ENCODE measurements around the gene SPACDR.

Gene SPACDR

DNA sequence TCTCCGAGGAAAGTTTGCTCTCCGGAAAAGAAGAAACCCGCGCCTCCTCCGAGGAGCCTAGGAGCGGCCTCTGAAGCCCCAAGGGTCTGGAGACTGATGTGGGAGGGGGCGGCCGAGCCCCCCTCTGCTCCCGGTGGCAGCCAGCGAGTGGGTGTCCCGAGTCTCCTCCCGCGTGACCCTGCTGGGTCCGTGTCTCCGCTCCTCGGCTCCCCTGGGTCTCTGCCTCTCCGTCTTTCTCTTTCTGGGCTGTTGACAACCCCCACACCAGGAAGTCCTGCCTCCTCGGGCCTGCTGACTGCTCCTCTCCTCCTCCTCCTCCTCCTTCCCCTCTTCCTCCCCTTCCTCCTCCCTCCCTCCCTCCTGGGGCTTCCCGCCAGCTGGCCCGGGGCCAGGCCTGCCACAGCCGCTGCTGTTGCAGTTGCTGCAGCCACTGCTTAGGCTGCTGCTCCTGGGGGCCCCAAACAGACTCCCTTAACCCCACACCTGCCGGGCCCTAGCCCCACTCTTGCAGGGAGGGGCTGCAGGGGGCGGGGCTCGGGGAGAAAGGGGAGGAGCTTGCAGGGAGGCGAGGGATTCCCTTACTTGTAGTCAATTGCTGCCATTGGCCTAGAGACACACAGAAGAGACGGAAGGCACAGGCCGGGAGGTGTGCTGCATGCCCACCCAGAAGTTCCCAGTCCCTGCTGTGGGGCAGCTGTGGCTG, 15.0 kb upstream of the SPACDR start, which contains the start of gene TSC22D4:
Gene TSC22D4 (minus strand): TSS at position 257 of the 703 bp plus-strand sequence. CDS start 1,176 bp downstream, outside the sequence.
- Mint-ChIP-seq H3K9me3 (no peaks in the 10 kb centered on the region), H3K4me1 (peaks cover 29% of the 10 kb centered on the region), H3K27me3 (no peaks in the 10 kb centered on the region), H3K4me3 (peak within 1 kb of the TSS; percentile 92), H3K27ac (peak within 1 kb of the TSS; percentile 88), H3K36me3 (peaks cover 9% of the 10 kb centered on the region)
- DNase-seq (ENCODE audit: low spot score in 2 of 2) (peak; percentile 76 to 77), ATAC-seq (ENCODE audit: low read depth) (peak; percentile 72)

DNA sequence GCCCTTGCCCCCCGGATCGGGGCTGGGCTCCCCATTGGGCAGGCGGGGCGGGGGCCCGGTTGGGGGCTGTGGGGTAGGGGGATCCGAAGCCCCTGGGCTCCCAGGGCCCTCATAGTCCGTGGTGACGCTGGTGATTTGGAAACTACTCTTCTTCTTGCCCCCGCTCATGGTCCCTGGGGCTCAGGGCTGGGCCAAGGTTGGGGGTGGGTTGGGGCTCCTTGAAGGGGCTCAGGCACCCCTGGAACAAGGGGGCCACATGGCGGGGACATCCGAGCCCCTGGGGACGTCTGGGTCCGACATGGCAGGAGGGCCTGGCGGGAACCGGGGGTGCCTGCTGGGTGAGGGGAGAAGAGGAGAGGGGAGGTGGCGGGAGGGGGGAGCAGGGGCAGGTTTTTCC, 13.8 kb upstream of the SPACDR start:
- Mint-ChIP-seq H3K36me3 (peaks cover 10% of the 10 kb centered on the region), H3K4me1 (peaks cover 34% of the 10 kb centered on the region), H3K4me3 (peak overlapping the region; percentile 92), H3K9me3 (no peaks in the 10 kb centered on the region), H3K27ac (peak overlapping the region; percentile 88), H3K27me3 (no peaks in the 10 kb centered on the region)
- ATAC-seq (ENCODE audit: low read depth) (no peak), DNase-seq (ENCODE audit: low spot score in 2 of 2) (no peak)

DNA sequence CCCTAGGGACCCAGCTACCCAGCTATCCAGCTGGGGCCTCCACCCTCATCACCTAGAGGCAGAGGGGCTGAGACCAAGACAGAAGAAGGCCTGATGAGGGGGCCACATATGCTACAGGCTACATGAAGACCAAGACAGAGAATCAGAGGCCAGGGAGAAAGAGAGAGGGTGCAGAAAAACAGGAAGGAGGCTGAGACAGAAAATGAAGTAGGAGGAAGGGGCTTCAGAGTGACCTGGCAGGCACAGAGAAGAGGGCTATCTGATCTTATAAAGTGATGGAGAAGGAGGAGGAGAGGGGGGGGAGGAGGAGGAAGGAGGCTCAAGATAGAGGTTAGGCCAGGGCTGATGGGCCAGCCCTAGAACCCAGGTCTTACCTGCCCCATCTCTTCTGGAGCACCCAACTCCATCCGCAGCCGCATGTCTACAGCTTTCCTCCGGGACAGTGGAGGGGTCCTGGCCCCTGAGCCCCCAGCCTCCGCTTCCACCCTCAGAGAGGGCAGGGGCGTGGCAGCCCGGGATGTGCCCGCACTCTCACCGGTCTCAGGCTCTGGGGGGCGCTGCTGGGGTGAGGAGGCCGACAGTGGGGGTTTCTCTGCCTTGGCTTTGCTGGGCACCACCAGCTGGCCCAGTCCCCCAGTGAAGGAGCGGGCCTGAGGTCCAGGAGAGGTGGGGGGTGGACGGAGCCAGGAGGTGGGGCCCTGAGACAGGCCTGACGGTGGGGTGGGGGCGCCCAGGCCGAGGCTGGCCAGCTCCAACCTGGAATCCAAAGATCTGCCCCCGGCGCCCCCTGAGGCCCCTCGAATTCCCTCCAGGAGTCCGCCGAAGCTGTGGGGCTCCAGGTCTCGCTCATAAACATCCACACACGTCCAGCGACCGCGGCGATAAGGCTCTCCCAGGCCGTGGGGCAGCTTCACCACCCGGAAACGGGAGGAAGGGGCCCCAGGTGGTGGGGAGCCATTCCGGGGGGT, 13.1 kb upstream of the SPACDR start:
- ATAC-seq (ENCODE audit: low read depth), result no peak
- Mint-ChIP-seq H3K9me3 (no peaks in the 10 kb centered on the region), H3K4me1 (peaks cover 33% of the 10 kb centered on the region), H3K27me3 (no peaks in the 10 kb centered on the region), H3K4me3 (peak overlapping the region; percentile 92), H3K27ac (peak overlapping the region; percentile 88), H3K36me3 (peaks cover 10% of the 10 kb centered on the region)
- no peak for DNase-seq (ENCODE audit: low spot score in 2 of 2)

DNA sequence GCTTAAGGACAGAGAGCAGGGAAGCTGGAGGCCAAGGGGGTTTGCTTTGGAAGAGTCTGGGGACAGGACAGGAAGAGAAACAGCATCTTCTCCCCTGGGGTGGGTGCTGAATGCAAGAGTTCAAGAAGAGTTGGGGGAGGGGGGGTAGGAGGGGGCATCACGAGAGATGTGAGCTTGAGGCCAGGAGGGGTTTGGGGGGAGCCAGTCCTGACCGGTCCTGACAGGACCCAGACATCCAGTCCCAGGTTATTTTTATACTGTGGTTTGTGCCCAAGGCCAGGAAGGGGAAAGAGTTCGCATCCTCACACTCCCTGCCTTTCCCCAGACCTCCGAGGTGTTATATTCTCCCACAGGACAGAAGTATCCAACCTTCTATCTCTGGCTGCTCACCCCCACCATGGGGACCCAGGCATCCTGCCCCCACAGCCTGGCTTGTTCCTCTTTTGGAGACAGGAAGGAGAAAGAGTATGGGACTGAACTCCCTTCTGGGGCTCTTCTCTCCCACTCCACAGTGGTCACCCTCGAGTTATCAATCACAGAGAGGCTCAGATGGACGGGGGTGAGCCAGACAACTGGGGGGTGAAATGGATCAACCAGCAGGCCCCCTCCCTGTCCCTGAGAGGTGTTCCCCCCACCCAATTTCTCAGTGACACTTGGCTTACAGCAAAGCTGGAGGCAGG, 12.2 kb upstream of the SPACDR start:
- ATAC-seq (ENCODE audit: low read depth) (no peak), DNase-seq (ENCODE audit: low spot score in 2 of 2) (no peak)
- Mint-ChIP-seq H3K27ac (peak overlapping the region; percentile 88), H3K27me3 (no peaks in the 10 kb centered on the region), H3K36me3 (peaks cover 12% of the 10 kb centered on the region), H3K4me1 (peaks cover 36% of the 10 kb centered on the region), H3K4me3 (peak overlapping the region; percentile 92), H3K9me3 (no peaks in the 10 kb centered on the region)

- Mint-ChIP-seq H3K9me3 (no peaks in the 10 kb centered on the region), H3K36me3 (peaks cover 12% of the 10 kb centered on the region), H3K4me1 (peaks cover 36% of the 10 kb centered on the region), H3K27ac (peak overlapping the region; percentile 60), H3K4me3 (peak overlapping the region; percentile 92), H3K27me3 (no peaks in the 10 kb centered on the region)
- DNase-seq (ENCODE audit: low spot score in 2 of 2) (no peak), ATAC-seq (ENCODE audit: low read depth) (no peak)
Observed at GRCh38 chr7:100475549-100475948, 11.5 kb upstream of the SPACDR start.

DNA sequence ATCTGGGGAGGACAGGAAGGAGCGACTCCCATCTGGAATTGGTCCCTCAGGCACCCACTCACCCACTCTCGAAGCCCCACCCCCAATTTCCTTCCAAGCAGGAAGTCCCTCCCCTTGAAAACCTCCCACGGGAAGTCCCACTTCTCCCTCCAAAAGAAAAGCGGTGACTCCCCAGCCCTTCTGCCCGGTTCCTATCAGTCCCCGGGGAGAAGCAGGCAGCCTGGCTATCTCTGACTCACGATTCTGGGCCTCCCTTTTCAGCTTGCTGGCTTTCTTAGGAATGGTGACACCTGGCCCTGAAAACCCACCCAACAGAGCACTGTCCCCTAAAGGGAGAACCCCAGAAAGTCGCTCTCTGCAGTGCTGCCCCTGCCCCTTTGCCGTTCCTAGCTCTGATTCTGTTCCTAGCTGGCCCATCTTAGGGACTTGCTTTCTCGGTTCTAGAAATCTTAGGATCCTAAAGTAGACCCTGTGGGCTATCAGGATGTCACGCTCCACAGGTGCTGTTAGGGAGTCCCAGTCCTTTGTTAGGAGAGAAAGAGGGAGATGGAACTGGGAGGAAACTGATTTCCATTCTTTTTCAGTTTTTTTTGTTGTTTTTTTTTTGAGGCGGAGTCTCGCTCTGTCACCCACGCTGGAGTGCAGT, 8.9 kb upstream of the SPACDR start:
- Mint-ChIP-seq H3K36me3 (peaks cover 13% of the 10 kb centered on the region), H3K9me3 (no peaks in the 10 kb centered on the region), H3K4me3 (no peak overlapping the region), H3K4me1 (peaks cover 33% of the 10 kb centered on the region), H3K27ac (peak overlapping the region; percentile 40), H3K27me3 (no peaks in the 10 kb centered on the region)
- DNase-seq (ENCODE audit: low spot score in 2 of 2) (no peak), ATAC-seq (ENCODE audit: low read depth) (no peak)

DNA sequence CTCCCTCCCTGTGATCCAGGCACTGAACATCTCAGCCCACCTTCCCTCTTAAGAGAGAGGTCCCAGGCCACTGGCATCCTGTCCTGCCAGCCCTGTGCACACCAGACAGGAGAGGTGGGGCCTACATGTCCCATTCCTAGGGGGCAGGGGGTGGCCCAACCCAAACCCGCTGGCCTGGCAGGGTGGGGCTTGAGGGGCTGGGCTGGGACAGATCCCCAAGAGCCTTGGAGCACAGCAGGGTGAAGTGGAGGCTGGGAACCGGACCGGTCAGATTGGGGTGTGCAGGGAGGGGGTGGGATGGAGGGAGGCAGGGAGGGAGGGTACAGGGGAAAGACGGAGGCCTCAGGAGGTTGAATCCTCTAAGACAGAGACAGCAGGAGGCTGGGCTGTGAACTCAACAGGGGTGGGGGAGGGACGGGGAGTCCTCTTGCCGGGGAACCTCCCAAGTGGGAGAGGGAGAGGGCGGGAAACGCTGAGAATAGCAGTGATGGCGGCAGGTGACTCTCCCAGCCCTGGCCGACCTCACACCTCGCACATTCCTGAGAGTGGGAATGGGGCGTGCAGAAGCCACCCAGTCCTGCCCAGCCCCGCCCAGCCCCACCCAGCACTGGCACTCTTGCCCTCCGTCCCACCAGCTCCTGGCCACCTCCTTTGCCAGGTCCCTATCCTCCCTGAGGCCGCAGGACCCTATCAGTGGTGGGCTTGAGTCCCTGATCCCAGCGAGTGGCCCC, 8.2 kb upstream of the SPACDR start:
- Mint-ChIP-seq H3K4me1 (peaks cover 32% of the 10 kb centered on the region), H3K36me3 (peaks cover 14% of the 10 kb centered on the region), H3K4me3 (no peak overlapping the region), H3K9me3 (no peaks in the 10 kb centered on the region), H3K27me3 (no peaks in the 10 kb centered on the region), H3K27ac (peak overlapping the region; percentile 40)
- ATAC-seq (ENCODE audit: low read depth) (no peak), DNase-seq (ENCODE audit: low spot score in 2 of 2) (no peak)

- no peak overlapping the region for H3K27ac Mint-ChIP-seq
- peaks cover 17% of the 10 kb centered on the region for H3K36me3 Mint-ChIP-seq
- H3K27me3 Mint-ChIP-seq, result no peaks in the 10 kb centered on the region
- DNase-seq (ENCODE audit: low spot score in 2 of 2) (no peak), ATAC-seq (ENCODE audit: low read depth) (no peak)
- peaks cover 25% of the 10 kb centered on the region for H3K4me1 Mint-ChIP-seq
- H3K4me3 Mint-ChIP-seq, result no peak overlapping the region
- no peaks in the 10 kb centered on the region for H3K9me3 Mint-ChIP-seq
Observed at GRCh38 chr7:100471021-100471420, 7.0 kb upstream of the SPACDR start.

DNA sequence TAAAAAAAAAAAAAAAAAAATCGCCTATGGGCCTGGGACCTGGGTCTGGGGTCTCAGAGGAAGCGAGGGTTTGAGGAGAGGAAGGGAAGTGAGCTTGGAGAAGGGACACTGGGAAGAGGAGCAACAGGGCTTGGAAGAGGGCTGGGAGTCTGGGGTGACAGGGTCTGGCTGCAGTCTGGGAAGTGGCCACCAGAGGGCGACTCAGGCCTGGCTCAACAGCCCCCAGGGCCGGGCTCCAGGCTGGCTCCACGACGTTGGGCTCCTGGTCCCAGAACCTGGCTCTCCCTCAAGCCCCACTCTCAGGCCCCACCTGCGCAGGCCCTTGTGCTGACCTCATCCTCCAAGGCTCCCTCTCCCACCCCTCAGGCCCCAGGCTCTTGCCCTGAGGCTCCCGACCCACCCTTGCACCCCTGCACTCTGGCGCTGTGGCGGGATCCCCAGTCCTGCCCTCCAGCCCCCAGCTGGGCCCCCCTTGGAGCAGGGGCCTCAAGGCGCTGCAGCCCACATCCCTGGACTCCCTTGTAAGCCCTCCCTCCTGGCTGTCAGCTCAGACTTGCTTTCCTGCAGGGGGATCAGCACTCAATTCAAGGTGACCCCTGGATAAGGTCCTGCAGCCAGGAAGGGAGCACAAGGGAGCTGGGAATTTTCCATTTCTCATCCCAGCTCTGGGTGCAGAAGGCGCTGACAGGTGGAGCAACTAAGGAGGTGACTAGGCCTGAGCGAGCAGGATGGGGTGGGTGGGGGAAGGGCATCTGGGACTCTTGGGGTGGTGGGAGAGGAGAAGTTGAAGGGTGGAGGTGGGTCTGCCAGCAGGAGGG, 5.4 kb upstream of the SPACDR start:
- H3K27ac Mint-ChIP-seq, result no peak overlapping the region
- peaks cover 21% of the 10 kb centered on the region for H3K4me1 Mint-ChIP-seq
- ATAC-seq (ENCODE audit: low read depth) (peak; percentile 94), DNase-seq (ENCODE audit: low spot score in 2 of 2) (peak; percentile 82 to 94)
- H3K27me3 Mint-ChIP-seq, result no peaks in the 10 kb centered on the region
- H3K36me3 Mint-ChIP-seq, result peaks cover 16% of the 10 kb centered on the region
- H3K4me3 Mint-ChIP-seq, result no peak overlapping the region
- no peaks in the 10 kb centered on the region for H3K9me3 Mint-ChIP-seq

- H3K4me1 Mint-ChIP-seq, result peaks cover 9% of the 10 kb centered on the region
- H3K36me3 Mint-ChIP-seq, result peaks cover 14% of the 10 kb centered on the region
- H3K27me3 Mint-ChIP-seq, result no peaks in the 10 kb centered on the region
- H3K27ac Mint-ChIP-seq, result no peak overlapping the region
- ATAC-seq (ENCODE audit: low read depth) (no peak), DNase-seq (ENCODE audit: low spot score in 2 of 2) (no peak)
- H3K9me3 Mint-ChIP-seq, result no peaks in the 10 kb centered on the region
- H3K4me3 Mint-ChIP-seq, result no peak overlapping the region
Observed at GRCh38 chr7:100467638-100468373, 3.7 kb upstream of the SPACDR start.

GRCh38 chr7:100466653-100467605, 2.9 kb upstream of the SPACDR start:
- Mint-ChIP-seq H3K4me3 (no peak overlapping the region), H3K27ac (no peak overlapping the region), H3K36me3 (peaks cover 14% of the 10 kb centered on the region), H3K27me3 (no peaks in the 10 kb centered on the region), H3K9me3 (no peaks in the 10 kb centered on the region), H3K4me1 (peaks cover 8% of the 10 kb centered on the region)
- ATAC-seq (ENCODE audit: low read depth) (no peak), DNase-seq (ENCODE audit: low spot score in 2 of 2) (no peak)
